ENCODE measurements around the gene DNAJC10. TPM values are rescaled to one million over a fixed set of nuclear protein-coding genes. Genes with fewer than 3 reads are reported as not detected.

The DNAJC10 gene
- total and polyA plus RNA-seq, 2 donors (not counting 3 experiments of a cell fraction or from before 2014, with no cell fraction given): 45.1 to 201 TPM

DNA sequence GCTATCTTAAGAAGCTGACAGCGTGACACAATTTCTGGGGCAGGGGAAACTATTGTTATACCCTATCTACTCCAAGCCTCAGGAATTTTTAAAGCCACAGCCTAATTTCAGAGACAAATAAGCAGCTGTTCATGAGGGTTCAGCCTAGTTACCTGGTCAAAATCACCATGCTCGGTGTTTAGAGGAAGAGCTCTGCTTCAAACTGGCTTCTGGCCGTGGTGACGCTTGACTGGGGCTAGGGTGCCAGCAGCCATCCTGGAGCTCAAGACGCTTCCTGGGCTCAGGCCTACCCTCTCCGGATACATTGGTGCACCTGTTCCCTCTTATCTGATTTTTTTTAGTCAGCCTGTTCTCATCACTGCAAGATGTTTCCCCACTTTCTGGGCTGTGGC, 108.7 kb downstream of the DNAJC10 start:
- H3K36me3 ChIP-seq (ENCODE audit: control insufficient read depth in 2 of 2, extremely low read depth in 1 of 2, insufficient read depth in 2 of 2, low read length in 2 of 2): no peaks in the 10 kb centered on the region
- no peak overlapping the region for H3K4me3 ChIP-seq (replicated peaks in 1 of 3; ENCODE audit: insufficient read depth in 1 of 3, low read depth in 1 of 3, low read length in 3 of 3)
- intact Hi-C loops (cut with micrococcal nuclease) (no loop called here), dilution Hi-C loops (cut with MboI; ENCODE audit: extremely low pct_ligation_motif_present, low sequenced_read_pairs) (no loop called here)
- H3K9me3 ChIP-seq (replicated peaks; ENCODE audit: control insufficient read depth, insufficient read depth, low read length): no peaks in the 10 kb centered on the region
- no peaks in the 10 kb centered on the region for H3K9me1 ChIP-seq (replicated peaks; ENCODE audit: control insufficient read depth, extremely low read depth, insufficient read depth, low read length)
- no peak for DNase-seq (ENCODE audit: low read depth, low spot score)
- no peak overlapping the region for H2AFZ ChIP-seq (ENCODE audit: low read depth, low read length)
- H3K79me2 ChIP-seq (ENCODE audit: control insufficient read depth, insufficient read depth, low read length): no peaks in the 10 kb centered on the region
- no peak overlapping the region for H3K4me2 ChIP-seq (ENCODE audit: insufficient read depth, low read length)
- FAIRE-seq: no peak
- no peak overlapping the region for H3K27ac ChIP-seq (ENCODE audit: insufficient read depth, low read depth, low read length)
- no peaks in the 10 kb centered on the region for H3K4me1 ChIP-seq (ENCODE audit: control insufficient read depth, extremely low read depth, insufficient read depth, low read length)
- H3K27me3 ChIP-seq (ENCODE audit: control insufficient read depth in 2 of 2, insufficient read depth in 2 of 2, low read length in 2 of 2): peaks cover 3 to 7% of the 10 kb centered on the region in 2 experiments
- POLR2A ChIA-PET: no interaction called here
- no peak for TF ChIP-seq FOS (IDR thresholded peaks at IDR 0.05; ENCODE audit: borderline replicate concordance, insufficient read depth, low read length)
- CTCF ChIA-PET: interaction anchor here (0.9 to 1.4 kb wide), 3 partner anchors 13 to 22 kb away, joined by 3 to 4 read pairs (median 3); no protein-coding TSS in a partner anchor
- no TSS peak for BruUV-seq (replicated peaks)
- no peaks in the 10 kb centered on the region for H4K20me1 ChIP-seq (replicated peaks; ENCODE audit: control insufficient read depth, extremely low read depth, insufficient read depth, low read length)
- no peak overlapping the region for H3K9ac ChIP-seq (replicated peaks; ENCODE audit: extremely low read depth, insufficient read depth, low read length)

GRCh38 chr2:182826064-182826463, 110.0 kb downstream of the DNAJC10 start:
- DNase-seq (ENCODE audit: low read depth, low spot score) (no peak), FAIRE-seq (no peak)
- POLR2A ChIA-PET: no interaction called here
- no peak overlapping the region for H2AFZ ChIP-seq (ENCODE audit: low read depth, low read length)
- H3K9ac ChIP-seq (replicated peaks; ENCODE audit: extremely low read depth, insufficient read depth, low read length): no peak overlapping the region
- H3K79me2 ChIP-seq (ENCODE audit: control insufficient read depth, insufficient read depth, low read length): no peaks in the 10 kb centered on the region
- no peaks in the 10 kb centered on the region for H4K20me1 ChIP-seq (replicated peaks; ENCODE audit: control insufficient read depth, extremely low read depth, insufficient read depth, low read length)
- no TSS peak for BruUV-seq (replicated peaks)
- H3K9me3 ChIP-seq (replicated peaks; ENCODE audit: control insufficient read depth, insufficient read depth, low read length): no peaks in the 10 kb centered on the region
- dilution Hi-C loops (cut with MboI; ENCODE audit: extremely low pct_ligation_motif_present, low sequenced_read_pairs) (no loop called here), intact Hi-C loops (cut with micrococcal nuclease) (no loop called here)
- TF ChIP-seq GATA2 (IDR thresholded peaks at IDR 0.05; ENCODE audit: insufficient read depth, insufficient read length, low read depth, low read length): no peak
- TF ChIP-seq JUN (IDR thresholded peaks at IDR 0.05; ENCODE audit: borderline replicate concordance, insufficient read depth, insufficient read length, low read depth): no peak
- no peak for TF ChIP-seq MAX (IDR thresholded peaks at IDR 0.05; ENCODE audit: insufficient read depth, insufficient read length)
- TF ChIP-seq EZH2 (IDR thresholded peaks at IDR 0.05; ENCODE audit: borderline replicate concordance, low read depth, low read length, severe bottlenecking): no peak
- TF ChIP-seq POLR2AphosphoS5 (IDR thresholded peaks at IDR 0.05; ENCODE audit: insufficient read depth, low read depth, low read length): no peak
- no peak for TF ChIP-seq FOS (IDR thresholded peaks at IDR 0.05; ENCODE audit: borderline replicate concordance, insufficient read depth, low read length)
- TF ChIP-seq, protein P1, sequence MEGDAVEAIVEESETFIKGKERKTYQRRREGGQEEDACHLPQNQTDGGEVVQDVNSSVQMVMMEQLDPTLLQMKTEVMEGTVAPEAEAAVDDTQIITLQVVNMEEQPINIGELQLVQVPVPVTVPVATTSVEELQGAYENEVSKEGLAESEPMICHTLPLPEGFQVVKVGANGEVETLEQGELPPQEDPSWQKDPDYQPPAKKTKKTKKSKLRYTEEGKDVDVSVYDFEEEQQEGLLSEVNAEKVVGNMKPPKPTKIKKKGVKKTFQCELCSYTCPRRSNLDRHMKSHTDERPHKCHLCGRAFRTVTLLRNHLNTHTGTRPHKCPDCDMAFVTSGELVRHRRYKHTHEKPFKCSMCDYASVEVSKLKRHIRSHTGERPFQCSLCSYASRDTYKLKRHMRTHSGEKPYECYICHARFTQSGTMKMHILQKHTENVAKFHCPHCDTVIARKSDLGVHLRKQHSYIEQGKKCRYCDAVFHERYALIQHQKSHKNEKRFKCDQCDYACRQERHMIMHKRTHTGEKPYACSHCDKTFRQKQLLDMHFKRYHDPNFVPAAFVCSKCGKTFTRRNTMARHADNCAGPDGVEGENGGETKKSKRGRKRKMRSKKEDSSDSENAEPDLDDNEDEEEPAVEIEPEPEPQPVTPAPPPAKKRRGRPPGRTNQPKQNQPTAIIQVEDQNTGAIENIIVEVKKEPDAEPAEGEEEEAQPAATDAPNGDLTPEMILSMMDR (IDR thresholded peaks at IDR 0.05; ENCODE audit: extremely low read depth in 1 of 2, insufficient read depth in 1 of 2, low read depth in 1 of 2, low read length in 2 of 2): no peak
- no peak for TF ChIP-seq POLR2A (IDR thresholded peaks at IDR 0.05; ENCODE audit: low read depth, low read length)
- TF ChIP-seq MYC (IDR thresholded peaks at IDR 0.05; ENCODE audit: low read depth, low read length): no peak
- CTCF ChIA-PET: interaction anchor here (1.4 kb wide), 1 partner anchor 20 kb away, joined by 4 read pairs; no protein-coding TSS in a partner anchor
- H3K4me1 ChIP-seq (ENCODE audit: control insufficient read depth, extremely low read depth, insufficient read depth, low read length): no peaks in the 10 kb centered on the region
- no peak overlapping the region for H3K4me3 ChIP-seq (replicated peaks in 1 of 3; ENCODE audit: insufficient read depth in 1 of 3, low read depth in 1 of 3, low read length in 3 of 3)
- no peaks in the 10 kb centered on the region for H3K9me1 ChIP-seq (replicated peaks; ENCODE audit: control insufficient read depth, extremely low read depth, insufficient read depth, low read length)
- H3K27me3 ChIP-seq (ENCODE audit: control insufficient read depth in 2 of 2, insufficient read depth in 2 of 2, low read length in 2 of 2): peaks cover 3 to 7% of the 10 kb centered on the region in 2 experiments
- H3K4me2 ChIP-seq (ENCODE audit: insufficient read depth, low read length): no peak overlapping the region
- H3K36me3 ChIP-seq (ENCODE audit: control insufficient read depth in 2 of 2, extremely low read depth in 1 of 2, insufficient read depth in 2 of 2, low read length in 2 of 2): no peaks in the 10 kb centered on the region
- no peak overlapping the region for H3K27ac ChIP-seq (ENCODE audit: insufficient read depth, low read depth, low read length)
